SU-DHL-6 (cell line): ENCODE data around the gene CELSR1.

Source experiments
- H2AFZ ChIP-seq: fragments of 200-600 bp; sonication (generic); 2 replicates; pipeline ENCODE4 v1.6.1; 2014; ENCODE audit warnings: low read depth, mild to moderate bottlenecking, moderate library complexity, mixed read lengths, antibody characterized with exemption, low read length; ENCODE audit not compliant: severe bottlenecking
- H3F3A ChIP-seq: fragments of 200-600 bp; shearing (Covaris generic); 2 replicates; pipeline ENCODE4 v1.6.0; 2016; ENCODE audit warnings: antibody characterized with exemption, mild to moderate bottlenecking; ENCODE audit not compliant: insufficient read depth
- H3K27ac ChIP-seq: fragments of 200-600 bp; sonication (generic); 2 replicates; pipeline ENCODE4 v1.5.1; 2016; ENCODE audit warnings: low read depth, mild to moderate bottlenecking, low read length, moderate library complexity, mixed read lengths
- H3K27me3 ChIP-seq: fragments of 200-600 bp; sonication (generic), shearing (Covaris generic); 2 replicates; pipeline ENCODE4 v1.6.0; 2014; ENCODE audit warnings: mild to moderate bottlenecking, low read length
- H3K36me3 ChIP-seq: fragments of 200-600 bp; sonication (generic); 2 replicates; pipeline ENCODE4 v1.6.1; 2014; ENCODE audit warnings: mild to moderate bottlenecking, low read length, mixed read lengths
- H3K4me2 ChIP-seq: fragments of 300-600, 200-600 bp; shearing (Covaris generic), sonication (generic); 2 replicates; pipeline ENCODE4 v1.6.0; 2014; ENCODE audit warnings: low read length, low read depth, mild to moderate bottlenecking; ENCODE audit not compliant: poor library complexity, severe bottlenecking
- H3K4me3 ChIP-seq: fragments of 200-600 bp; sonication (generic); 2 replicates; pipeline ENCODE4 v1.5.1; 2014; ENCODE audit warnings: antibody characterized with exemption, low read length, mild to moderate bottlenecking, mixed read lengths; ENCODE audit not compliant: insufficient read depth, poor library complexity, severe bottlenecking
- H3K79me2 ChIP-seq: fragments of 200-600 bp; sonication (generic); 2 replicates; pipeline ENCODE4 v1.6.1; 2014; ENCODE audit warnings: mild to moderate bottlenecking, low read length, moderate library complexity; ENCODE audit not compliant: insufficient read depth
- H3K9ac ChIP-seq: fragments of 200-600 bp; sonication (generic); 2 replicates; pipeline ENCODE4 v1.7.0; 2014; ENCODE audit warnings: mild to moderate bottlenecking, low read length
- H3K9me2 ChIP-seq: fragments of 200-600 bp; sonication (generic); replicated peaks from 2 replicates; pipeline ENCODE4 v1.6.1; 2014; ENCODE audit warnings: low read length; ENCODE audit not compliant: insufficient read depth
- H3K9me3 ChIP-seq: fragments of 200-600 bp; sonication (generic); 2 replicates; pipeline ENCODE4 v1.6.1; 2014; ENCODE audit warnings: low read length, mixed read lengths; ENCODE audit not compliant: insufficient read depth
- H4K20me1 ChIP-seq: fragments of 200-600 bp; sonication (generic); 2 replicates; pipeline ENCODE4 v1.6.1; 2014; ENCODE audit warnings: low read depth, mild to moderate bottlenecking, antibody characterized with exemption, low read length, moderate library complexity, mixed read lengths
- CTCF ChIP-seq: fragments of 200-600 bp; sonication (generic); IDR thresholded peaks from one replicate; pipeline ENCODE4 v1.5.1; 2017; ENCODE audit warnings: antibody characterized with exemption, mild to moderate bottlenecking, low read length, moderate library complexity; ENCODE audit not compliant: insufficient read depth, poor library complexity, severe bottlenecking
- EZH2phosphoT487 ChIP-seq: fragments of 200-600 bp; sonication (generic), shearing (Covaris generic); conservative IDR thresholded peaks from 2 replicates; pipeline ENCODE4 v1.6.1; 2018; ENCODE audit warnings: mild to moderate bottlenecking, antibody characterized with exemption, low read length, moderate library complexity, mixed read lengths

CELSR1 gene

GRCh38 chr22:46586123-46586519, 48.7 kb upstream of the CELSR1 start:
- H3K4me2 ChIP-seq: no peak overlapping the region
- H3K27me3 ChIP-seq: no peaks in the 10 kb centered on the region
- H3K9ac ChIP-seq: no peak overlapping the region
- H3K9me2 ChIP-seq: no peaks in the 10 kb centered on the region
- no peaks in the 10 kb centered on the region for H3K79me2 ChIP-seq
- H3K36me3 ChIP-seq: no peaks in the 10 kb centered on the region
- H2AFZ ChIP-seq: no peak overlapping the region
- H3K9me3 ChIP-seq: no peaks in the 10 kb centered on the region
- H3F3A ChIP-seq: no peaks in the 10 kb centered on the region
- no peak overlapping the region for H3K27ac ChIP-seq
- H4K20me1 ChIP-seq: no peaks in the 10 kb centered on the region
- TF ChIP-seq EZH2phosphoT487 (no peak), CTCF (no peak)
- no peak overlapping the region for H3K4me3 ChIP-seq

GRCh38 chr22:46585340-46586122, 48.1 kb upstream of the CELSR1 start:
- Histone ChIP-seq H4K20me1 (no peaks in the 10 kb centered on the region), H3K4me3 (no peak overlapping the region)

GRCh38 chr22:46584081-46584921, 46.9 kb upstream of the CELSR1 start:
- no peaks in the 10 kb centered on the region for H3K79me2 ChIP-seq
- no peaks in the 10 kb centered on the region for H3F3A ChIP-seq
- H3K9me2 ChIP-seq: no peaks in the 10 kb centered on the region
- H2AFZ ChIP-seq: no peak overlapping the region
- H3K4me2 ChIP-seq: no peak overlapping the region
- H3K36me3 ChIP-seq: no peaks in the 10 kb centered on the region
- no peak overlapping the region for H3K27ac ChIP-seq
- no peak overlapping the region for H3K4me3 ChIP-seq
- no peaks in the 10 kb centered on the region for H4K20me1 ChIP-seq
- no peaks in the 10 kb centered on the region for H3K27me3 ChIP-seq
- TF ChIP-seq CTCF: no peak
- no peak for TF ChIP-seq EZH2phosphoT487
- H3K9ac ChIP-seq: no peak overlapping the region
- H3K9me3 ChIP-seq: no peaks in the 10 kb centered on the region

More at GRCh38 chr22:46585340-46586122, 48.1 kb upstream of the CELSR1 start:
- Histone ChIP-seq H3K4me2 (no peak overlapping the region), H3K79me2 (no peaks in the 10 kb centered on the region), H3K36me3 (no peaks in the 10 kb centered on the region), H3K9ac (no peak overlapping the region), H2AFZ (no peak overlapping the region), H3F3A (no peaks in the 10 kb centered on the region), H3K27me3 (no peaks in the 10 kb centered on the region), H3K9me2 (no peaks in the 10 kb centered on the region), H3K9me3 (no peaks in the 10 kb centered on the region), H3K27ac (no peak overlapping the region)
- no peak for TF ChIP-seq EZH2phosphoT487
- no peak for TF ChIP-seq CTCF
